Measurements from ENCODE around the gene DLG2.

GRCh38 chr11:85182441-85183387 lies 444.4 kb downstream of the DLG2 start:
- TF ChIP-seq NFXL1 (CRISPR knock-in tag; IDR thresholded peaks at IDR 0.05) (no peak), ZNF699 (CRISPR knock-in tag; IDR thresholded peaks at IDR 0.05; ENCODE audit: insufficient replicate concordance) (no peak), NFIC (IDR thresholded peaks at IDR 0.05) (no peak), CTCF (IDR thresholded peaks at IDR 0.05 in 2 of 3, conservative IDR thresholded peaks at IDR 0.05 in 1 of 3; ENCODE audit: insufficient read depth in 2 of 3, low read depth in 1 of 3, low read length in 3 of 3) (no peak)

All from K562 (cell line).